ENCODE results near the gene CX3CL1. TPM values are rescaled to one million over a fixed set of nuclear protein-coding genes. Genes with fewer than 3 reads are reported as not detected.
A peak's percentile ranks its signal among the peaks of the same experiment; 100 is the strongest.

CX3CL1 gene
- 10 to 100 TPM in 1 of 9 donors, 1 to 10 TPM in 8; 3.3 to 14.1 (median 7.0) TPM for total RNA-seq
- polyA plus RNA-seq = 1 to 10 TPM; 1.9 to 7.2 (median 6.0) TPM
- long read RNA-seq, donor 1, partial matches to known transcripts = 27 of 68 reads
- long read RNA-seq, donor 1, other reads (novel, unspliced or antisense) = 37 of 68 reads
- long read RNA-seq, donor 2 = 0 reads
- long read RNA-seq, donor 3 = 0 reads
- long read RNA-seq, donor 4, partial matches to known transcripts = 0 of 1 reads
- long read RNA-seq, donor 4, other reads (novel, unspliced or antisense) = 1 of 1 reads
- long read RNA-seq, donor 5, partial matches to known transcripts = 0 of 8 reads
- long read RNA-seq, donor 5, other reads (novel, unspliced or antisense) = 5 of 8 reads
- long read RNA-seq, donor 6, partial matches to known transcripts = 0 of 3 reads
- long read RNA-seq, donor 6, other reads (novel, unspliced or antisense) = 3 of 3 reads
- long read RNA-seq, donor 7, full-length matches to known transcripts = 2 of 2 reads
- long read RNA-seq, donor 7, partial matches to known transcripts = 0 of 2 reads
- long read RNA-seq, donor 7, other reads (novel, unspliced or antisense) = 0 of 2 reads
- long read RNA-seq, donor 8, partial matches to known transcripts = 49 of 50 reads
- long read RNA-seq, donor 8, other reads (novel, unspliced or antisense) = 0 of 50 reads
- long read RNA-seq, donor 9, partial matches to known transcripts = 0 of 1 reads
- long read RNA-seq, donor 9, other reads (novel, unspliced or antisense) = 0 of 1 reads
- long read RNA-seq, donor 10, partial matches to known transcripts = 46 of 46 reads
- long read RNA-seq, donor 10, other reads (novel, unspliced or antisense) = 0 of 46 reads

- H3K36me3 ChIP-seq (replicated peaks in 1 of 2) = no peaks in the 10 kb centered on the region
- no peaks in the 10 kb centered on the region for H3K27me3 ChIP-seq
- H3K27ac ChIP-seq = peak within 1 kb of the TSS in 2 of 5 donors; percentile 26 to 59
- intact Hi-C loops (cut with DNase I) = no loop called here
- WGBS, 4 donors = 7 to 20% (median 17%) methylated on average over 14 to 23 of the region's 23 CpGs; no CpG with 5 or more reads in 1 of the 4 donors
- H3K9me3 ChIP-seq (replicated peaks in 1 of 3) = no peaks in the 10 kb centered on the region
- H3K4me3 ChIP-seq = peak within 1 kb of the TSS in 2 of 4 donors; percentile 22 to 44
- TF ChIP-seq, protein P1, sequence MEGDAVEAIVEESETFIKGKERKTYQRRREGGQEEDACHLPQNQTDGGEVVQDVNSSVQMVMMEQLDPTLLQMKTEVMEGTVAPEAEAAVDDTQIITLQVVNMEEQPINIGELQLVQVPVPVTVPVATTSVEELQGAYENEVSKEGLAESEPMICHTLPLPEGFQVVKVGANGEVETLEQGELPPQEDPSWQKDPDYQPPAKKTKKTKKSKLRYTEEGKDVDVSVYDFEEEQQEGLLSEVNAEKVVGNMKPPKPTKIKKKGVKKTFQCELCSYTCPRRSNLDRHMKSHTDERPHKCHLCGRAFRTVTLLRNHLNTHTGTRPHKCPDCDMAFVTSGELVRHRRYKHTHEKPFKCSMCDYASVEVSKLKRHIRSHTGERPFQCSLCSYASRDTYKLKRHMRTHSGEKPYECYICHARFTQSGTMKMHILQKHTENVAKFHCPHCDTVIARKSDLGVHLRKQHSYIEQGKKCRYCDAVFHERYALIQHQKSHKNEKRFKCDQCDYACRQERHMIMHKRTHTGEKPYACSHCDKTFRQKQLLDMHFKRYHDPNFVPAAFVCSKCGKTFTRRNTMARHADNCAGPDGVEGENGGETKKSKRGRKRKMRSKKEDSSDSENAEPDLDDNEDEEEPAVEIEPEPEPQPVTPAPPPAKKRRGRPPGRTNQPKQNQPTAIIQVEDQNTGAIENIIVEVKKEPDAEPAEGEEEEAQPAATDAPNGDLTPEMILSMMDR (IDR thresholded peaks at IDR 0.05) = peak in 4 of 6 experiments; percentile 4 to 13 (median 10)
- peak; percentile 18 to 52 for TF ChIP-seq POLR2A (IDR thresholded peaks at IDR 0.05)
- H3K4me1 ChIP-seq (replicated peaks in 1 of 2) = no peaks in the 10 kb centered on the region
- peak in 6 of 7 donors; percentile 37 to 73 (median 48) for DNase-seq
These were observed at the start of gene CX3CL1 for GRCh38 chr16:57372372-57373116. Gene CX3CL1 (plus strand): TSS chr16:57372490. CDS start chr16:57372569, 79 bp downstream.

DNA sequence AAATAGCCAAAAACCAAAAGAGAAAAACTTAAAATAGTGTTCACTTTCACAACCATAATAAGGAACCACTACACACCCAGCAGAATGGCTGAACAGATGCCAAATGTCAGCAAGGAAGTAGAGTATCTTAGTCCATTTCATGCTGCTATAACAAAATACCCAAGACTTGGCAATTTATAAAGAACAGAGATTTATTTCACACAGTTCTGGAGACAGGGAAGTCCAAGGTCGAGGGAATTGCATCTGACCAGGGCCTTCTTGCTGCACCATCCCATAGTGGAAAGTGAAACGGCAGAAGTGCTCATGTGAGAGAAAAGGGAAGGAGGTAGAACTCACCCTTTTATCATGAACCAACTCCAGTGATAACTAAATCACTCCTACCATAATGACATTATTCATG lies 47.5 kb upstream of the CX3CL1 start:
- WGBS, 4 donors = 35 to 51% (median 43%) methylated on average over 2 of the region's 2 CpGs
- peak in 1 of 7 donors; percentile 34 for DNase-seq
- Histone ChIP-seq H3K4me1 (replicated peaks in 1 of 2) (no peaks in the 10 kb centered on the region), H3K9me3 (replicated peaks in 1 of 3) (no peaks in the 10 kb centered on the region), H3K4me3 (no peak overlapping the region), H3K27me3 (no peaks in the 10 kb centered on the region), H3K27ac (no peak overlapping the region), H3K36me3 (replicated peaks in 1 of 2) (no peaks in the 10 kb centered on the region)
- intact Hi-C loops (cut with DNase I) = no loop called here
- no peak for TF ChIP-seq POLR2A (IDR thresholded peaks at IDR 0.05)
- TF ChIP-seq, protein P1 (IDR thresholded peaks at IDR 0.05) = no peak

DNA sequence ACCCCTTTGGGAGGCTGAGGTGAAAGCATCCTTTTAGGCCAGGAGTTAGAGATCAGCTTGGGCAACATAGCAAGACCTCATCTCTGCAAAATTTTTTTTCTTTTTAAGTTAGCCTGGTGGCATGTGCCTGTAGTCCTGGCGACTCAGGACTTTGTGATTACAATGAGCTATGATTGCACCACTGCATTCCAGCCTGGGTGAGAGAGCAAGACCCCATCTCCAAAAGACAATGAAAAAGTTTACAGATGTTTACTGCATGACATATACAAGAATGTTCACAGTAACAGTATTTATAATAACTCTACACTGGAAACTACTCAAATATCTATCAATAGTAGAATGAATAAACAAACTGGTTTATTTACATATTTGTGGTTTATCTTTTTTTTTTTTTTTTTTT lies 46.8 kb upstream of the CX3CL1 start:
- Histone ChIP-seq H3K9me3 (replicated peaks in 1 of 3) (no peaks in the 10 kb centered on the region), H3K27ac (no peak overlapping the region), H3K27me3 (no peaks in the 10 kb centered on the region), H3K36me3 (replicated peaks in 1 of 2) (no peaks in the 10 kb centered on the region), H3K4me1 (replicated peaks in 1 of 2) (no peaks in the 10 kb centered on the region), H3K4me3 (no peak overlapping the region)
- no peak for DNase-seq
- intact Hi-C loops (cut with DNase I) = no loop called here
- no peak for TF ChIP-seq POLR2A (IDR thresholded peaks at IDR 0.05)
- 64 to 82% (median 78%) methylated on average over 1 of the region's 1 CpG for WGBS, 4 donors

- no peak for TF ChIP-seq POLR2A (IDR thresholded peaks at IDR 0.05)
- TF ChIP-seq, protein P1 (IDR thresholded peaks at IDR 0.05) = no peak
- Histone ChIP-seq H3K27me3 (no peaks in the 10 kb centered on the region), H3K27ac (no peak overlapping the region), H3K9me3 (replicated peaks in 1 of 3) (no peaks in the 10 kb centered on the region), H3K4me3 (no peak overlapping the region), H3K36me3 (replicated peaks in 1 of 2) (no peaks in the 10 kb centered on the region), H3K4me1 (replicated peaks in 1 of 2) (no peaks in the 10 kb centered on the region)
- whole genome bisulfite sequencing, 4 donors = 56 to 67% (median 59%) methylated on average over 8 of the region's 8 CpGs
- DNase-seq = no peak
- intact Hi-C loops (cut with DNase I) = no loop called here
These were observed 42.5 kb upstream of the CX3CL1 start for GRCh38 chr16:57329718-57330327.
